ENCODE data around the gene HBP1.

Gene HBP1

GRCh38 chr7:107157091-107157490 lies 11.7 kb upstream of the HBP1 start:
- no peak for DNase-seq

DNA sequence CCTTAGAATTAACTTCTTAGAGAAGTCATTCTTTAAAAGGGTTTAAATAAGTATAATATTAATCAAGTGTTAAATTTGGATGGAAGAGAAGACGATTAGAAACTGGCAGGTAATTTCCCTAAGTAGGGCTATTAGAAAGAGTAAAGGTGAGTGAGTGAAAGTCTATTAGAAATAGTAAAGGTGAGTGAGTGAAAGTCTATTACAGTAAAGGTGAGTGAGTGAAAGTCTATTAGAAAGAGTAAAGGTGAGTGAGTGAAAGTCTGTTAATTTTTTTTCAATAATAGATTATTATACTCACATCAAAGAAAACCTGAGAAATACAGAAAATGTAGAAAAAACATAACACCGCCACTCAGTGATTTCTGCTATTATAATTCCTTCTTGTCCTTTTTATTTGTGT lies 10.8 kb upstream of the HBP1 start:
- no peak for DNase-seq

- DNase-seq: no peak
Measured at GRCh38 chr7:107160389-107160788, 8.4 kb upstream of the HBP1 start.

DNA sequence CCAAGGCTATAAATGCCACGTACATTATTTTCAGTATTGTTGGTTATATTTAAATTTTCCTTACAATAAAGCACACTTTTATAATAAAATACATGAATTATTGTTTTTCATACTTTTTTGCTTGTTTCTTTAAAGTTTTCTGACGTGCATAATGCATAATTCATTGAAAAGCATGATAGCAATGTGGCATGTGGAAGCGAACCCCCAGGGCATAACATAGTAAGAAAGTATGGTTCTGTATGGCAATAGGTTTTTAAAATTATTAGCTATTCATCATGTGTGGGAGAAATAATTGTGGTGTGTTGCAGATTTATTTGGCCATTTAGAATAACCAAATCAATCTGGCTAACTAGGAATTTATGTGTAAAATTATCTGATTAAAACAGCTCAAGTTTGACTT lies 7.4 kb upstream of the HBP1 start:
- DNase-seq: no peak

DNA sequence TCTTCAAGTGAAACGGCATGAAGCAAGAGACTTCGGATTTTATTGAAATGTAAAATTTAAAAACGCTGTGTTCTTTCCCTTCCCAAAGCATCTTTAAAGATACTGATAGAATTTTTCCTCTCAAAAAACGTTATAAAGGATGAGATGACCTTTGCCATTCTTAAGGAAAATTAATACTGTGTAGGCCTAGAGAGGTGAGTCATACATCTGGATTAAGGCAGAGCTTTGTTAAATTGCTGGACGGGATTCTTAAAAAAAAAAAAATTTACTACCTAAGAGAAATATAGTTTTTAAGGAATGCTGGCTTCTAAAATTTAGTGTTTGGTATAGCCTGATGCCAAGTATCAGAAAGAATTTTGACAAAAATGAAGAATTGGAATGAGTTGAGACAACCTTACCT lies 6.3 kb upstream of the HBP1 start:
- no peak for DNase-seq

DNA sequence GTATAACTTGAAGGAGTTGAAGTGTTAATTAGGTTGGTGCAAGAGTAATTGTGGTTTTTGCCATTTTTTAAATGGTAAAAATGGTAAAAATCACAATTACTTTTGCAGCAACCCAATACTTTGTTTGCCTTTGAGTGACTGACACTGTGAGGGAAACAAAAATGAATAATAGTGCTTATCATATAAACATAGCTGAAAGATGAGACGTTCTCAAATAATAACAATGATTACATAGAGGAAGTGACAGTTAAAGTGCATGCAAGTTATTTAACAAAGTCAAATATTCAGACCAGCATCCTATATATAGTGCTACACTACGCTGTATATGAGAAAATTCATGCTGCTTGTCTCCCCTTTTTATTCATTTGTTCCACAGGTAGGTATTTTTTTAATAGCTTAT lies 4.7 kb upstream of the HBP1 start:
- DNase-seq: no peak

- DNase-seq: no peak
Measured at GRCh38 chr7:107165341-107165740, 3.5 kb upstream of the HBP1 start.

DNA sequence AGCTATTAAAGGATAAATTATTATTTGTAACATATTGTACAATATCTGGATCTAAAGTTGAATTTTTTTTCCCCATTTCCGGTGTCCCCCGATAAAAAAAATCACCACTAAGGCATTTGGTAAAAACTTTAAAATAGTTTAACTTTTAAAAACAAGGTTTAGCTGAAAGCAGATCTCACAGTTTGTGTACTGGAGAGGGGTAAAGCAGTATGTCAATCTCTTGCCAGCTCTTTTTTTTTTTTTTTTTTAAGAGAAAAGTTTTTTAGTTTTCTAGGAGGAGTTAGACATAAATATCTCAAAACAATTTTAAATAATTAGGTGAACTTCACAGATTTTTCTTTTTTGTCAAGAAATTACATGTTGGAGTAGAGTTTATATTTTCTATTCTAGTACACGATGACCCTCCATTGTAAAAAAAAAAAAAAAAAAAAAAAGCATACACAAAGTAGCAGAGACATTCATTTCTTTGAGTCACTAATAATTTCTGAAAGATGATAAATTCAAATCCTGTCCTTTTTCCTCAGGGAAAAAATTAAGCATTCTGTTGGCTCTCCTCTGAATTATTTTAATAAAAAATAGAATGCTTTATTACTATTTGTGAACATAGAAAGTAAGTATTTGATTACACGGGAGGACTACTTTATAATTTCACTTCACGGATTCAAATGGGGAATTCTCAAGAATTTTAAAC lies 1.9 kb upstream of the HBP1 start:
- no peak for DNase-seq

GRCh38 chr7:107167483-107168232 lies 1.1 kb upstream of the HBP1 start:
- peak; percentile 64 to 76 for DNase-seq

- peak; percentile 88 to 89 for DNase-seq
Measured at GRCh38 chr7:107169120-107170050, 582 bp downstream of the HBP1 start.

DNA sequence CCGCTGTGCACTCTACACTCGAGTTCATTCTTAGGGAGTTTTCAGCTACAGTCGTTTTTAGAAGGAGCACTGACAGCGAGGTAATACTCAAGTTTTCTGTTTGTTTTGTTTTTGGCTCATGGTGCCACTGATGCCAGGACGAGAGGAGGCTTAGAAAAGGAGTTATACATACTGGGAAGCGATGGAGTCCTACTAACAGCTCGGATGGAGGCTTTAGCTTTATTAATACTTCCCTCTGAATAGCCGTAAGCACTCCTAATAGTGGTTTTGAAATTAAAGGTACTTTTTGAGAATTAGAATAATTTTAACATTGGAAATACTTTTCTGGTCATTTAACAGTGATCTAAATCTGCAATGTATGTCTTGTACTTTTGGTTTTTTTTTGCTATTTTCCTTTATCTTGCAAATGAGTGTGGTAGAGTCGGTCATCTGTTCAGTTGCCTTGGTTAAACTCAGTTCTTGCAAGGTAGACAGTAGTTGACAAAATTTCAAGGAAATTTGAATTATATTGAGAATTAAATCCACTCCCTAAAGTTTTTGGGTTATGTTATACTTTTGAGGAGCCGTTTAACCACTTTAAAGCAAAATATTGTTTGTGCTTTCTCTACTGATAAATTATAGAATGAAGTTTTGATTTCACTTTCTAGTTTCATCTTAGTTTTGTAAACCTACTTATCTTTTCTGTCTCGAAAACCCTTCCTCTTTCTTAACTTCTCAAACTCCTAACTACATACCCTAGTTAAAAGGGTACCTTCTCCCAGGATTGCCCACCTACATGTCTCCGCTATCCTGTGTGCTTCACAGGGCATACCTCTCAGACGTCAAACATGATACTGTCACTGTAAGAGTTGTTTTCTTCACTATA lies 1.5 kb downstream of the HBP1 start:
- no peak for DNase-seq

DNA sequence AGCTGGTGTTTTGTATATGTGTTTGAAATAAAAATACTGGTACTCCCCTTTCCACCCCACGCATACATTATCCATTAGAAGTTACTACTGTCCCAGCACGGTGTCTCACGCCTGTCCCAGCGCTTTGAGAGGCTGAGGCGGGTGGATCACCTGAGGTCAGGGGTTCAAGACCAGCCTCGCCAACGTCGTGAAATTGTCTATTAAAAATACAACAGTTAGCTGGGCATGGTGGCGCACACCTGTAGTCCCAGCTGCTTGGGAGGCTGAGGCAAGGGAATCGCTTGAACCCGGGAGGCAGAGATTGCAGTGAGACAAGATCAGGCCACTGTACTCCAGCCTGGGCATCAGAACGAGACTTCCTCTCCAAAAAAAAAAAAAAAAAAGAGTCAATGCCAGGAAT lies 2.7 kb downstream of the HBP1 start:
- no peak for DNase-seq

DNA sequence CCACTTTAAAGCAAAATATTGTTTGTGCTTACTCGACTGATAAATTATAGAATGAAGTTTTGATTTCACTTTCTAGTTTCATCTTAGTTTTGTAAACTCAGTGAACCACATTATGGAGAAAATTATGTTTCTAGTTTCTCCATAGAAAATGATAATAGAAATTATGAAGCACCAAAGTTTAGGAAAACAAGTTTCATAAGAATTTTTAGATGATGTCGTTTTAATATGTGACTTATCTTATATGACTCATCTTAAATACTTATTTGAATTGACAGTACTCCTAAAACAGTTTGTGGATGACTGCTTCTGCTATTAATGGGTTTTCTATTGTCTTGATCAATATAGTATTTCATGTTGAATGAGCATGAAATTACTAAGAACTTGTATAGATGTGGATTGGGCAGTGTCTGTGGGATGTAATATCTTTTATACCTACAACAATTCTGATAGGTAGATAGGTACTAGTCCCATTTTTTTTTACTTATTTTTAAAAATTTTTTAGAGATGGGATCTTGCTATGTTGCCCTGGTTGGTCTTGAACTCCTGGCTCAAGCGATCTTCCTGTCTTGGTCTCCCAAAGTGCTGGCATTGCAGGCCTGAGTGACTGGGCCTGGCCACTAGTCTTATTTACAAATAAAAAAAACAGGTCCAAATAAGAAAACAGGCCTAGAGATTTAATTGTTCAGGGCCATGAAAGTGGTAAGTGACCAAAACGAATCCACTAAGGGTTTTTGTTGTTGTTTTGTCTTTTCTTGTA lies 3.7 kb downstream of the HBP1 start:
- DNase-seq: no peak

GRCh38 chr7:107173191-107173590 lies 4.4 kb downstream of the HBP1 start:
- no peak for DNase-seq

DNA sequence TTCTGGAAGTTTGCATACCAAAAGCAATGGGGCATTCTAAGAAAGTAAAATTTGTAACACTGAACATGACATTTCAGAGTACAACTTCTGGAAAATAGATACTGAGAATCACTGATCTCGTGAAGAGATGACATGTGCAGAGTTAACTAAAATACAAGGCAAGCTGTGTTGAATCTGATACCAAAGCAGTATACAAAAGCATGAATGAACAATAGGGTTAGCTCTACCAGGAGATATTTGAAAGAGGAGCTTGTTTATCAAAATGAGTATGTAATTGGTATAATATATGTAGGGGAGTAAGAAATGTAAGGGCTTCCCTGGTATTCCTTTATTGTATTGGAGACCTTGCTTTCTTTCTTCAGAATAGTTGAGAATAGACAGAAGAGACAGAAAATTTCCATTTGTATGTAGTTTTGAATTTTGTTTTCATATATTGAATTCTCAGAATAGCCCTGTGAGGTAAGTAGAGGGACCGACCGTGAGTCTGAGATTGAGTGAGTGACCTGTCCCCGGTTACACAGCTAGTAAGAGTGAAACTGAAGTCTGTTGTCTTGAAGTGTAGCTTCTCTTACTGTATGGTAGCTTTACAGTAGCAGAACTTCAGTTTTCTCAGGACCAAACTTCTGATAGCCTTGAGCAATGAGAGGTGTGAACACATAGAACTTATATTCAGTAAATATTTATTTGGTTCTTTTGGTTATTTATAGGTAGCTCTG lies 5.0 kb downstream of the HBP1 start:
- DNase-seq: no peak

DNA sequence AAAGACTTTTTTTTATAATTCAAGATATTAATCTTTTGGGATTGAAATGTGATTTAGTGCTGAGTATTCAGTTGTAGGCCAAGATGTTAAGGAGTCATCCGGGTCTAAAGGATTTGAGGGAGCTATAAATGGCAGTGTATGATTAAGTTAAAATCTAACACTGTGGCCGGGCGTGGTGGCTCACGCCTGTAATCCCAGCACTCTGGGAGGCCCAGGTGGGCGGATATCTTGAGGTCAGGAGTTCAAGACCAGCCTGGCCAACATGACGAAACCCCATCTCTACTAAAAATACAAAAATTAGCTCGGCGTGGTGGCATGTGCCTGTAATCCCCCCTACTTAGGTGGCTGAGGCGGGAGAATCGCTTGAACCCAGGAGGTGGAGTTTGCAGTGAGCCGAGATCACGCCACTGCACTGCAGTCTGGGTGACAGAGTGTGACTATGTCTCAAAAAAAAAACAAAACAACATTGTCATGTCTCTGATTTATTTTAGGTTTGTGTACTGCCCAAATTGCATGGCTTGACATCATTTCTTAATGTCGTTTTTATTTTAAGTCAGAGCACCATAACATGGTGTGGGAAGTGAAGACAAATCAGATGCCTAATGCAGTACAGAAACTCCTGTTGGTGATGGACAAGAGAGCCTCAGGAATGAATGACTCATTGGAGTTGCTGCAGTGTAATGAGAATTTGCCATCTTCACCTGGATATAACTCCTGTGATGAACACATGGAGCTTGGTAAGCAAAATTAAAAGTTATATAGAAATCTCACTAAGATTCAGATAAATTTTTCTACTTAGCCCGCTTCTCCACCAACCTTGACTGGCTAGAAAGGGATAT lies 10.7 kb downstream of the HBP1 start:
- no peak for DNase-seq

DNA sequence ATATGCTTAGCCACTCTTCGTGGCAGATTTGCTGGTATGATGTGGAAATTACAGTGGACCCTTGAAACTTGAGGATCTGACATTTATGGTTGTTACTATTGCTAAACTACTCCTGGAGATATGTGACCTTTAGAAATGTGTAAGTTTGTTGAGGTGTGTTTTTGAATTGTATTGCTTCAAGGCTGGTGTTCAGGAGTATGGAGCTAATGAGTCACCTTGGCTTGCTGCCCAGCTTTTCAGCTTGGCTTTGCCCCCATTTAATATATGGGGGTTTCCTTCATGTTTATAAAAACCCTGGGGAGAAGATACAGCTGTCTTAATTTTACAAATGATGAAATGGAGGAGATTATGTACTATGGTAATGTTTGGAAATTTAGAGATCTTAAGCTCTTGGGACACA lies 11.6 kb downstream of the HBP1 start:
- DNase-seq: peak; percentile 71 to 72

- no peak for DNase-seq
Measured at GRCh38 chr7:107181172-107181571, 12.4 kb downstream of the HBP1 start.

DNA sequence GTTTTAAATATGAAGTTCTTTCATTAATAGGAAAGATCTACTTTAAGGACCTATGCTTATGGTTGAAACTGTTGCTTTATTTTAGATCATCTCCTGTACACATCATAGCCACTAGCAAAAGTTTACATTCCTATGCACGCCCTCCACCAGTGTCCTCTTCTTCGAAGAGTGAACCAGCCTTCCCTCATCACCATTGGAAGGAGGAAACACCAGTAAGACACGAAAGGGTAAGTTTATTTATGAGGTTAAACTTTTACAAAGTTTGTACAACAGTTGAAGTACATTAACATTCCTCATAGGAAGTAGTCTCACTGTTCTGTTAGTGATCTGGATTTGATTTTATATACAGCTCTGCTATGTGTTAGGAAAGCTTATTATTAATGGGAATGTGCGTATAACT lies 16.9 kb downstream of the HBP1 start:
- DNase-seq: no peak

GRCh38 chr7:107186240-107186639 lies 17.4 kb downstream of the HBP1 start:
- no peak for DNase-seq

All from stimulated activated CD4-positive, alpha-beta T cell treated with anti-CD3 and anti-CD28 coated beads, Interleukin-2, amount 100 ng/mL, for 24 hours (primary cell).